Measurements from ENCODE around the gene HOXC12.

The HOXC12 gene

GRCh38 chr12:53928054-53928835 is 26.5 kb upstream of the HOXC12 start:
- no peak overlapping the region for H3K4me3 ChIP-seq (ENCODE audit: low read depth, low read length)
- no peak for DNase-seq (ENCODE audit: low read depth, low spot score)
- in situ Hi-C loops (cut with HindIII; ENCODE audit: low sequenced_read_pairs) = no loop called here
- no peak for TF ChIP-seq CTCF (IDR thresholded peaks at IDR 0.05; ENCODE audit: low read depth, low read length)

GRCh38 chr12:53929527-53929926 is 25.2 kb upstream of the HOXC12 start:
- no peak overlapping the region for H3K4me3 ChIP-seq (ENCODE audit: low read depth, low read length)
- in situ Hi-C loops (cut with HindIII; ENCODE audit: low sequenced_read_pairs) = no loop called here
- no peak for DNase-seq (ENCODE audit: low read depth, low spot score)
- TF ChIP-seq CTCF (IDR thresholded peaks at IDR 0.05; ENCODE audit: low read depth, low read length) = no peak

- no peak for TF ChIP-seq CTCF (IDR thresholded peaks at IDR 0.05; ENCODE audit: low read depth, low read length)
- H3K4me3 ChIP-seq (ENCODE audit: low read depth, low read length) = no peak overlapping the region
- in situ Hi-C loops (cut with HindIII; ENCODE audit: low sequenced_read_pairs) = no loop called here
- DNase-seq (ENCODE audit: low read depth, low spot score) = no peak
Observed at GRCh38 chr12:53930591-53931255, 24.0 kb upstream of the HOXC12 start.

- in situ Hi-C loops (cut with HindIII; ENCODE audit: low sequenced_read_pairs) = no loop called here
- no peak for TF ChIP-seq CTCF (IDR thresholded peaks at IDR 0.05; ENCODE audit: low read depth, low read length)
- DNase-seq (ENCODE audit: low read depth, low spot score) = no peak
- no peak overlapping the region for H3K4me3 ChIP-seq (ENCODE audit: low read depth, low read length)
Observed at GRCh38 chr12:53931844-53932581, 22.7 kb upstream of the HOXC12 start.

GRCh38 chr12:53932915-53933314 is 21.8 kb upstream of the HOXC12 start:
- no peak for TF ChIP-seq CTCF (IDR thresholded peaks at IDR 0.05; ENCODE audit: low read depth, low read length)
- in situ Hi-C loops (cut with HindIII; ENCODE audit: low sequenced_read_pairs) = no loop called here
- H3K4me3 ChIP-seq (ENCODE audit: low read depth, low read length) = no peak overlapping the region
- DNase-seq (ENCODE audit: low read depth, low spot score) = no peak

GRCh38 chr12:53935383-53936341 is 19.0 kb upstream of the HOXC12 start:
- H3K4me3 ChIP-seq (ENCODE audit: low read depth, low read length) = no peak overlapping the region
- in situ Hi-C loops (cut with HindIII; ENCODE audit: low sequenced_read_pairs) = no loop called here
- TF ChIP-seq CTCF (IDR thresholded peaks at IDR 0.05; ENCODE audit: low read depth, low read length) = no peak
- DNase-seq (ENCODE audit: low read depth, low spot score) = no peak
